Endothelial cell of umbilical vein (primary cell): Measurements from ENCODE around the gene OXER1. TPM values are rescaled to one million over a fixed set of nuclear protein-coding genes. Genes with fewer than 3 reads are reported as not detected.

Experiments
- BruUV-seq: library from RNA; stranded (reverse); fragments of 400-500 nt; replicated peaks from 2 replicates; lab custom pipeline; 2021; lab: Mats Ljungman, UMichigan
- CTCF ChIA-PET: fragments of 300-600, 350-600 bp; sonication (Branson Sonifier 250); formaldehyde crosslinking; loops from one replicate; lab custom pipeline; 2021; ENCODE audit warnings: antibody characterized with exemption, inconsistent platforms; lab: Charles Lee
- POLR2A ChIA-PET: fragments of 300-600, 350-600 bp; sonication (Branson Sonifier 250); formaldehyde crosslinking; loops from one replicate; lab custom pipeline; 2021; ENCODE audit warnings: antibody characterized with exemption, inconsistent platforms; lab: Charles Lee
- DNase-seq: peaks from one replicate; pipeline ENCODE4 v3.0.0-alpha.2; 2011; ENCODE audit warnings: low read depth, low spot score
- FAIRE-seq: peaks from 2 replicates; lab custom pipeline; 2011; peaks lifted over from hg19 to GRCh38; lab: Jason Lieb, UNC
- H2AFZ ChIP-seq: 2 replicates; pipeline ENCODE4 v1.6.0; 2012; ENCODE audit warnings: low read depth, low read length, control low read depth, inconsistent platforms
- H3K27ac ChIP-seq: 2 replicates; pipeline ENCODE4 v1.5.1; 2011; ENCODE audit warnings: low read depth, mild to moderate bottlenecking, control low read depth, low read length, moderate library complexity; ENCODE audit not compliant: insufficient read depth
- H3K27me3 ChIP-seq, 2 experiments: 2 replicates each; pipeline versions ENCODE4 v1.6.0 to v1.6.1; 2011; ENCODE audit warnings: low read length in 2 of 2, mixed read lengths in 1 of 2; ENCODE audit not compliant: control insufficient read depth in 2 of 2, insufficient read depth in 2 of 2
- H3K36me3 ChIP-seq, 2 experiments: 2 replicates in 1 of 2; 3 replicates in 1 of 2; pipeline ENCODE4 v1.5.1; 2011; ENCODE audit warnings: low read length in 2 of 2, mild to moderate bottlenecking in 1 of 2, moderate library complexity in 1 of 2; ENCODE audit not compliant: control insufficient read depth in 2 of 2, insufficient read depth in 2 of 2; ENCODE audit errors: extremely low read depth in 1 of 2
- H3K4me1 ChIP-seq: 3 replicates; pipeline ENCODE4 v1.5.1; 2011; ENCODE audit warnings: mild to moderate bottlenecking, low read length; ENCODE audit not compliant: control insufficient read depth, insufficient read depth; ENCODE audit errors: extremely low read depth
- H3K4me2 ChIP-seq: 2 replicates; pipeline ENCODE4 v1.6.1; 2011; ENCODE audit warnings: low read length, control low read depth, mixed read lengths; ENCODE audit not compliant: insufficient read depth
- H3K4me3 ChIP-seq, 3 experiments: fragments of 200-600 bp in 1 of 3; sonication (generic), shearing (Covaris generic) in 1 of 3; replicated peaks in 1 of 3; 2 replicates each; pipeline ENCODE4 v1.5.1; 2011 to 2016; ENCODE audit warnings: control low read depth in 3 of 3, low read length in 3 of 3, mild to moderate bottlenecking in 2 of 3, inconsistent platforms in 1 of 3, low read depth in 1 of 3, moderate library complexity in 1 of 3; ENCODE audit not compliant: insufficient read depth in 1 of 3
- H3K79me2 ChIP-seq: 2 replicates; pipeline ENCODE4 v1.6.0; 2012; ENCODE audit warnings: low read length, inconsistent platforms; ENCODE audit not compliant: control insufficient read depth, insufficient read depth
- H3K9ac ChIP-seq: replicated peaks from 2 replicates; pipeline ENCODE3; 2011; ENCODE audit warnings: low read length, control low read depth; ENCODE audit not compliant: insufficient read depth; ENCODE audit errors: extremely low read depth
- H3K9me1 ChIP-seq: replicated peaks from 3 replicates; pipeline ENCODE4 v1.6.0; 2011; ENCODE audit warnings: mild to moderate bottlenecking, low read length; ENCODE audit not compliant: control insufficient read depth, insufficient read depth; ENCODE audit errors: extremely low read depth
- H3K9me3 ChIP-seq: replicated peaks from 2 replicates; pipeline ENCODE4 v1.5.1; 2012; ENCODE audit warnings: low read length, inconsistent platforms; ENCODE audit not compliant: control insufficient read depth, insufficient read depth
- H4K20me1 ChIP-seq: replicated peaks from 2 replicates; pipeline ENCODE3; 2011; ENCODE audit warnings: mild to moderate bottlenecking, low read length; ENCODE audit not compliant: control insufficient read depth, insufficient read depth; ENCODE audit errors: extremely low read depth
- CTCF ChIP-seq, 2 donors: IDR thresholded peaks; 1 replicate in 1 of 2; 2 replicates in 1 of 2; pipeline ENCODE4 v1.5.1; 2011; ENCODE audit warnings: low read length in 2 of 2, mild to moderate bottlenecking in 2 of 2, moderate library complexity in 2 of 2, control low read depth in 1 of 2, inconsistent platforms in 1 of 2, low read depth in 1 of 2; ENCODE audit not compliant: insufficient read depth in 1 of 2; ENCODE audit errors: extremely low read depth in 1 of 2
- EZH2 ChIP-seq: IDR thresholded peaks from 2 replicates; pipeline ENCODE4 v1.6.1; 2012; ENCODE audit warnings: borderline replicate concordance, low read depth, mild to moderate bottlenecking, moderate library complexity, low read length, inconsistent platforms; ENCODE audit not compliant: severe bottlenecking
- FOS ChIP-seq: IDR thresholded peaks from 2 replicates; pipeline ENCODE4 v1.6.1; 2011; ENCODE audit warnings: mild to moderate bottlenecking, low read length, moderate library complexity, borderline replicate concordance; ENCODE audit not compliant: insufficient read depth
- GATA2 ChIP-seq: IDR thresholded peaks from 2 replicates; pipeline ENCODE4 v1.7.0; 2011; ENCODE audit warnings: low read depth, mild to moderate bottlenecking, moderate library complexity, mixed read lengths, low read length; ENCODE audit not compliant: insufficient read length, insufficient read depth
- JUN ChIP-seq: IDR thresholded peaks from 2 replicates; pipeline ENCODE4 v1.6.1; 2011; ENCODE audit warnings: borderline replicate concordance, low read depth; ENCODE audit not compliant: insufficient read length, insufficient read depth
- MAX ChIP-seq: IDR thresholded peaks from 2 replicates; pipeline ENCODE4 v1.6.1; 2011; ENCODE audit not compliant: insufficient read depth, insufficient read length
- MYC ChIP-seq: IDR thresholded peaks from one replicate; pipeline ENCODE4 v1.6.1; 2011; ENCODE audit warnings: mild to moderate bottlenecking, low read depth, low read length
- POLR2A ChIP-seq: IDR thresholded peaks from 2 replicates; pipeline ENCODE4 v1.6.1; 2012; ENCODE audit warnings: low read depth, mild to moderate bottlenecking, control low read depth, low read length
- POLR2AphosphoS5 ChIP-seq: IDR thresholded peaks from 2 replicates; pipeline ENCODE4 v1.6.1; 2012; ENCODE audit warnings: low read depth, mild to moderate bottlenecking, control low read depth, low read length, moderate library complexity; ENCODE audit not compliant: insufficient read depth
- dilution Hi-C: fragments of 300-500 bp; cut with MboI; formaldehyde crosslinking; loops from one replicate; pipeline ENCODE4 v1.15.0; 2019; ENCODE audit warnings: low sequenced_read_pairs; ENCODE audit not compliant: extremely low pct_ligation_motif_present
- intact Hi-C: fragments of 100-400 bp; cut with micrococcal nuclease; formaldehyde crosslinking; loops from one replicate; pipeline ENCODE4 v1.10.0; 2022
- polyA plus RNA-seq, 4 experiments: library from polyadenylated mRNA; depleted of rRNA in 3 of 4; stranded (reverse) in 3 of 4; unstranded in 1 of 4; fragments of >200 nt; gene quantifications; 2 replicates each; pipeline versions ENCODE4 v1.2.1 to v1.2.3, GENCODE V29; 2011 to 2012; ENCODE audit warnings: missing spikeins in 1 of 4
- total RNA-seq: library from RNA; stranded (reverse); gene quantifications from 2 replicates; pipeline ENCODE4 v1.2.3, GENCODE V29; 2021

Gene OXER1
- total and polyA plus RNA-seq, 2 donors (not counting 3 experiments of a cell fraction or from before 2014, with no cell fraction given): 0.18 TPM

- no peak overlapping the region for H2AFZ ChIP-seq
- H3K4me1 ChIP-seq: no peaks in the 10 kb centered on the region
- no peak overlapping the region for H3K9ac ChIP-seq
- no TSS peak for BruUV-seq
- intact Hi-C loops: loop anchor here (1.0 kb wide), 1 partner anchor 274 kb away; no protein-coding TSS in a partner anchor
- H3K4me2 ChIP-seq: no peak overlapping the region
- FAIRE-seq: no peak
- DNase-seq: no peak
- CTCF ChIA-PET: interaction anchor here (1.2 to 1.8 kb wide), 2 partner anchors 12 to 259 kb away, joined by 4 to 6 read pairs; no protein-coding TSS in a partner anchor
- dilution Hi-C loops: no loop called here
- POLR2A ChIA-PET: no interaction called here
- H3K4me3 ChIP-seq: no peak overlapping the region
- no peaks in the 10 kb centered on the region for H3K36me3 ChIP-seq
- H3K27me3 ChIP-seq: no peaks in the 10 kb centered on the region
- H3K79me2 ChIP-seq: no peaks in the 10 kb centered on the region
- H4K20me1 ChIP-seq: no peaks in the 10 kb centered on the region
- no peak overlapping the region for H3K27ac ChIP-seq
- no peaks in the 10 kb centered on the region for H3K9me1 ChIP-seq
- TF ChIP-seq GATA2: no peak
- no peak for TF ChIP-seq JUN
- no peak for TF ChIP-seq FOS
- TF ChIP-seq EZH2: no peak
- TF ChIP-seq CTCF (IDR thresholded peaks at IDR 0.05; ENCODE audit: extremely low read depth in 1 of 2, insufficient read depth in 1 of 2, low read depth in 1 of 2, low read length in 2 of 2): no peak
- TF ChIP-seq MAX: no peak
- TF ChIP-seq POLR2AphosphoS5: no peak
- TF ChIP-seq MYC: no peak
- no peak for TF ChIP-seq POLR2A
- H3K9me3 ChIP-seq: no peaks in the 10 kb centered on the region
Measured at GRCh38 chr2:42769583-42770287, 5.8 kb upstream of the OXER1 start.
